NCI-H146 treated with DMSO at 0.1 percent for 48 hours (cell line): ENCODE data around the gene CCDC196.
"Not testable (repeated sequence)": the region's sequence is repeated elsewhere in the genome, so short reads cannot be mapped to it uniquely, and the experiment has no call there.

Source experiments
- DNase-seq: peaks from one replicate; lab custom pipeline; 2025; ENCODE audit not compliant: unreplicated experiment; lab: John Stamatoyannopoulos, UW

The CCDC196 gene

GRCh38 chr14:66495218-66496098 is 9.3 kb downstream of the CCDC196 start:
- peak; percentile 0 for DNase-seq

DNA sequence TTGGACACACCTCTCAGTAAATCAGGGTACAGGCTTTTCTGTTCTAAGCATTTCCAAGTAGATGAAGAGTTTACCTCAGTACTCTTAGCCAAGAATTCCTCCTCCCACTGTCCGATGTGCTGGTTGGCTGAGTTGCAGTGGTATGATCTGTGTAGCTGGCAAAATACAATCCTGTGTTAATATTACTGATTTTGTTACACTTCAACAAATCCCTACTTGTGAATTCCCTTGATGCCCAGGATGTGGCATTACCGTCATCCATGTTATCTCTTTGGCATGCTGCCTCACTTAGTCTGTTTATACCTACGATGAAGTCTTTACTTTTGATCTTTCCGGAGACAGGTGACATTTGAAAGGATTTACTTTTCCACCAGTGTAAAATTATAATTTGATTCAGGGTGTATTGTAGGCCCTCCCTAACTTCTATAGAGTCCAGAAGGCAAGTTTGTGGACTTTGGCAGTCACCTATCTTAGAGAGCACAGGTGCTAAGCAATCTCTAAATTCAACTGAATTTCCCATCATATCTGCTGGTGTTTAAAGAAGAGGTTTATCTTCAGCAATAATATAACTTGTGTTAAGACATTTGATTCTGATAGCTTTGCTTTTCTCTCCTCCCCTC is 10.1 kb downstream of the CCDC196 start:
- DNase-seq, result no peak

DNA sequence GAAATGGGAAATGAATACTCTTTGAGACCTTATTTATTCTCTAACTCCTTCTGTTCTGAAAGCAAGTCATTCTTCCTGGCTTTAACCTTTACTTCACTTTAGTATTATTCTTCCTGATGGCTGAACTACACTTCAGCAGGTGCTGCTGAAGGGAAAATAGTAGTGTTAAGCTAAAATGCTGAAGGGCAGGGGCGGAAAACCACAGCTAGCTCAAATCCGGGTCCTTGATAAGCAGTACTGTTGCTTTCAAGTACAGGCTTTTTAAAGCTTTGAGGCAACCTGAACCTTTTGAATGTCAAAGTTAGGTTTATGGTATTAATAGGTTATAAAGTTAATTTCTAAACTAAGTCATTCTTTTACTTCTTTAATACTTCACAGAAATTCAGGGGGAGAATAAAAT is 10.7 kb downstream of the CCDC196 start:
- DNase-seq, result no peak

- no peak for DNase-seq
Measured at GRCh38 chr14:66498311-66498710, 12.1 kb downstream of the CCDC196 start.

DNA sequence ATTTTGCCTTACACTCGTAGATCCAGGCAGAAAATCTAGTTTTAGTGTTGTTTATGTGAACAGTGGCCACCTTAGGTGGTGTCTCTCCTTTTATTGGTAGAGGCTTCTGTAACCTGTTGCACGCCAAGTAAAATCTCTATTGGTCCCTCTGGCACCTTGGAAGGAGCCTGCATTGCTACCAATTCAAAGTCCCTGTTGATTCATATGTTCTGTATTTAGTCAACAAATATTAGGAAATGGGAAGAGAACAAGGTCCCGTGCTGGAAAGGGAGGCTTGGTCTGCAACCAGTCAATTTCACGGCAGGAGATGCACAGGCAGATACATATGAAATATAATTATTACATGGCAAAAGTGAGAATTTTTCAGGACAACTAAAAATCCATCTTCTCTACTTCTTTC is 15.4 kb downstream of the CCDC196 start:
- no peak for DNase-seq

- not testable (repeated sequence) for DNase-seq
Measured at GRCh38 chr14:66502836-66503235, 16.7 kb downstream of the CCDC196 start.

- no peak for DNase-seq
Measured at GRCh38 chr14:66503532-66503931, 17.4 kb downstream of the CCDC196 start.

- DNase-seq, result no peak
Measured at GRCh38 chr14:66507181-66507721, 21.1 kb downstream of the CCDC196 start.

- DNase-seq, result peak; percentile 26
Measured at GRCh38 chr14:66507722-66508546, 21.8 kb downstream of the CCDC196 start, which contains the start of gene GPHN. GPHN (plus strand) TSS chr14:66508147.

DNA sequence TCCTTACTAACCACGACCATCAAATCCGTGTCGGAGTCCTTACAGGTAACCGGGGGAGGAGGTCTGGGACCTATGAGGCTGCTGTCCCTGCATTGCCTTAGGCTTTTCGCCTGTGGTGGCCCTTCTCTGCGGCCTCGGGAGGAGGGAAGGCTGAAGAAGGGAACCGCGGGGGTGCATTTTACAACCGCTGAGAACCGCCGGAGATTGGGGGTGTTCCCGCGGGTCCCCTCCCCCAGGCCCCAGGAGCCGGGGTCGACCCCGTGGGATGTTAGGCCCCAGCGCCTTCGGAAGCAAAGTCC is 22.3 kb downstream of the CCDC196 start:
- DNase-seq, result no peak

GRCh38 chr14:66508846-66509621 is 22.9 kb downstream of the CCDC196 start:
- DNase-seq, result no peak

GRCh38 chr14:66509874-66510273 is 23.7 kb downstream of the CCDC196 start:
- DNase-seq, result no peak

- no peak for DNase-seq
Measured at GRCh38 chr14:66511849-66512248, 25.7 kb downstream of the CCDC196 start.

DNA sequence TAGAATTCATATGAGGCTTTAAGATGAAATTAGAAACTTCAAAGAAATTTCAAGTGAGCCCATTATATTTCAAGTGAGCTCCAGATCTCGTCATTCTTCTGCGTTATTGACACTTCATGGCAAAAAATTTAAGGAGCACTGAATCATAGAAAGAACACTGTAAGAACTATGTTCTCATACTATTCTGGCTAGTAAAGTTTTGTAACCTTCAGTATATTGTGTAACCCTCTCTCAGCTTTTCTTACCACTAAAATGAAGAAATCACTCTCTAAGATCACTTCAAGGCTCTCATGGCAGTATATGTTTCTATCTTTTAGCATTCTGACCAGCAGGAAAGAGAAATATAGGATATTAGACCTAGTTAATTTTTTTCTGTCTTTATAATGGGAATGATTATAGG is 28.0 kb downstream of the CCDC196 start:
- DNase-seq, result no peak

- no peak for DNase-seq
Measured at GRCh38 chr14:66530526-66530925, 44.4 kb downstream of the CCDC196 start.

GRCh38 chr14:66539034-66539433 is 52.9 kb downstream of the CCDC196 start:
- no peak for DNase-seq

- DNase-seq, result no peak
Measured at GRCh38 chr14:66540038-66540437, 53.9 kb downstream of the CCDC196 start.

- no peak for DNase-seq
Measured at GRCh38 chr14:66541627-66542026, 55.5 kb downstream of the CCDC196 start.

DNA sequence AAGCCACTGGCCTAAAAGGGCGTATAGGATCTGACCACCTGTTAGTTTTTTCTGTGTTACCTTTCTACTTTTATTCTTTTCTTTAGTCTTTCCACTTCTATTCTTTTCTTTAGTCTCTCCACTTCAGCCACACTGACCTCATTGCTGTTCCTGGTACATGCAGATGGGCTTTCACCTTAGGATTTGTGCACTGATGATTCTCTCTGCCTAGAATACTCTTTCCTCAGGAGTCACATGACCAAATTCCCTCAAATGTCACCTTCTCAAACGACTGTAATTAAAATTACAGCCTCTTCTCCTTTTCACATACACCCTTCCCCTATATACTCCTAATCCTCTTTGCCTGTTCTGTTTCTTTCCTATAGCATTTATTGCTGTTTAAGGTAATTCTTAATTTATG is 57.8 kb downstream of the CCDC196 start:
- no peak for DNase-seq

- not testable (repeated sequence) for DNase-seq
Measured at GRCh38 chr14:66545191-66545590, 59.0 kb downstream of the CCDC196 start.

- DNase-seq, result not testable (repeated sequence)
Measured at GRCh38 chr14:66545751-66546150, 59.6 kb downstream of the CCDC196 start.
